ENCODE data around the gene RNF14.

The RNF14 gene

DNA sequence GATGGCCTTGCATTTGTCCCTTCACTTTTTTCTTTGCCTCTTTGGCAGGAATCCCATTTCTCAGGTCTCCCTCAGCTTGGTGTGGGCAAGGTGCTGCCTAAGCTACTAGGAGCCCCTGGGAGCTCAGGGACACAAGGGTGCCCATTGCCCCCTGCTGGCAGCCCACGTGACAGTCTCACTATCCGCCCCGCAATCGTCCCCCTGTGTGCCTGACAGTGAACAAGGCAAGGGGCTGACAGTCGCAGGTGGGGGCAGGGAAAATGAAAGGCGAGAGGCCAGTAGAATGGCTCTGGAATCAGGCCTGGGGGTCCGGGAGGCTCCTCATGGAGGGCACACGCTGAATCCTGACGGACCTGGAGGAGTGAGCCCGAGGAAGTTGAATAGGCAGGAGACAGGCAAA is 8.9 kb upstream of the RNF14 start:
- DNase-seq (ENCODE audit: low spot score), result peak; percentile 3
- TF ChIP-seq, protein P1, sequence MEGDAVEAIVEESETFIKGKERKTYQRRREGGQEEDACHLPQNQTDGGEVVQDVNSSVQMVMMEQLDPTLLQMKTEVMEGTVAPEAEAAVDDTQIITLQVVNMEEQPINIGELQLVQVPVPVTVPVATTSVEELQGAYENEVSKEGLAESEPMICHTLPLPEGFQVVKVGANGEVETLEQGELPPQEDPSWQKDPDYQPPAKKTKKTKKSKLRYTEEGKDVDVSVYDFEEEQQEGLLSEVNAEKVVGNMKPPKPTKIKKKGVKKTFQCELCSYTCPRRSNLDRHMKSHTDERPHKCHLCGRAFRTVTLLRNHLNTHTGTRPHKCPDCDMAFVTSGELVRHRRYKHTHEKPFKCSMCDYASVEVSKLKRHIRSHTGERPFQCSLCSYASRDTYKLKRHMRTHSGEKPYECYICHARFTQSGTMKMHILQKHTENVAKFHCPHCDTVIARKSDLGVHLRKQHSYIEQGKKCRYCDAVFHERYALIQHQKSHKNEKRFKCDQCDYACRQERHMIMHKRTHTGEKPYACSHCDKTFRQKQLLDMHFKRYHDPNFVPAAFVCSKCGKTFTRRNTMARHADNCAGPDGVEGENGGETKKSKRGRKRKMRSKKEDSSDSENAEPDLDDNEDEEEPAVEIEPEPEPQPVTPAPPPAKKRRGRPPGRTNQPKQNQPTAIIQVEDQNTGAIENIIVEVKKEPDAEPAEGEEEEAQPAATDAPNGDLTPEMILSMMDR (IDR thresholded peaks at IDR 0.05; ENCODE audit: extremely low read depth, missing control alignments), result peak; percentile 25

- TF ChIP-seq, protein P1 (IDR thresholded peaks at IDR 0.05; ENCODE audit: extremely low read depth, missing control alignments), result peak; percentile 91
- peak; percentile 86 for DNase-seq (ENCODE audit: low spot score)
These were observed 8.2 kb upstream of the RNF14 start for GRCh38 chr5:141960449-141961323.

GRCh38 chr5:141961466-141961865 is 7.4 kb upstream of the RNF14 start:
- TF ChIP-seq, protein P1 (IDR thresholded peaks at IDR 0.05; ENCODE audit: extremely low read depth, missing control alignments), result no peak
- DNase-seq (ENCODE audit: low spot score), result no peak

DNA sequence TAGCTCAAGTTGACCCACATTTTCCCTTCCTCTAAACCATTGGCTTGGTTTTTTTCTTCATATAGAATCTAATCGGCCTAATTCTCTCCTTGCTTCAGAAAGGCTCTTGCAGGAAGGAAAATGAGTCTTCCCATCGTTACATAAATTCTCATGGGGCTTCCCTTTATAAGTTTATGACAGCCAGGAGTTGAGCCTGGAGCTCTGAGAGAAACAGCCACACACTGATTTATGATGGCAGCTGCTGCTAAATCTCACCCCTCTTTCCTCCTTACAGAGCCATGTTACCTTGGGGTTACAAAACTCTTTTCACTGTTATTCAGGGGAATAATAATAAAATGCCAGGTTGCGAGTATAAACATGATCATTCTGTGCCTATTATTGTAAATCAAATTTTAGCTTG is 5.2 kb upstream of the RNF14 start:
- no peak for DNase-seq (ENCODE audit: low spot score)
- TF ChIP-seq, protein P1 (IDR thresholded peaks at IDR 0.05; ENCODE audit: extremely low read depth, missing control alignments), result no peak

DNA sequence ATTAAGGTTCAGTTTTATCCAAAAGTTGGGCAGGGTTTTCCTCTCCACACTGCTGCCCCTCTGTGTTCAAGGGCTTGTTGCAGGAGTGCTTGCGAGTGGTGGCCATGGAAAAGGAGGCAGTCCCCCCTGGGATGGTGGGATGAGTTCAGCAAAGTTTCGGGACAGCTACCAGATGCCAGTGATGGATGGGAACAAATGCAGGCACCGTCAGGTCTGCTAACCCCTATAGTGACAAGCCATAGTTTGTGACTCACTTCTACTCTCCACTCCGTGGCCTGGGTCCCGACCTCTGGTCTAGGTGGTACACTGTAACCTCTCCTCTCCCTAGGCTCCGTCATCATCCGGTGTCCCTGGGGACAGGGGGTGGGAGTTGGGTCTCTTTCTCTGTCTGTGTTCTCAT is 3.8 kb upstream of the RNF14 start:
- no peak for DNase-seq (ENCODE audit: low spot score)
- TF ChIP-seq, protein P1 (IDR thresholded peaks at IDR 0.05; ENCODE audit: extremely low read depth, missing control alignments), result no peak

- DNase-seq (ENCODE audit: low spot score), result no peak
- TF ChIP-seq, protein P1 (IDR thresholded peaks at IDR 0.05; ENCODE audit: extremely low read depth, missing control alignments), result no peak
These were observed 2.5 kb upstream of the RNF14 start for GRCh38 chr5:141966275-141966962.

DNA sequence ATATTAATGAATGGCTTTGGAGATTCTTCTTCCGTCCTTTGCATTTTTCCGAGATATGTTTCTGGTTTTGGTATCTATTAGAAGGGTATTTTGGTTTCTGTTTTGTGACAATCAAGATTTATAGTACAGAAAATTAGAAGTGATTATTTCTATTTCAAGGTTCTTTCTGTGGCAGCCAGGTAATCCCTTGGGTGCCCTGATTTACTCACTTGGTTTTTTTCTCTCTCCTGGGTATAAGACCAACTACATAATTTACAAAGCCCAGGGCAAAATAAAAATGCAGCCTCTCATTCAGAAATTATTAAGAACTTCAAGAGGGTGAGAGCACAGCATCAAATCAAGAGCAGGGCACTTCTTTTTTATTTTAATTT is 2.0 kb upstream of the RNF14 start:
- TF ChIP-seq, protein P1 (IDR thresholded peaks at IDR 0.05; ENCODE audit: extremely low read depth, missing control alignments), result no peak
- DNase-seq (ENCODE audit: low spot score), result no peak
